Endothelial cell of umbilical vein (primary cell): ENCODE results near the gene AGRN.

ENCODE experiments used
- CTCF ChIP-seq, 2 donors: IDR thresholded peaks; 1 replicate in 1 of 2; 2 replicates in 1 of 2; pipeline ENCODE4 v1.5.1; 2011; ENCODE audit warnings: low read length in 2 of 2, mild to moderate bottlenecking in 2 of 2, moderate library complexity in 2 of 2, control low read depth in 1 of 2, inconsistent platforms in 1 of 2, low read depth in 1 of 2; ENCODE audit not compliant: insufficient read depth in 1 of 2; ENCODE audit errors: extremely low read depth in 1 of 2
- MAX ChIP-seq: IDR thresholded peaks from 2 replicates; pipeline ENCODE4 v1.6.1; 2011; ENCODE audit not compliant: insufficient read depth, insufficient read length
- POLR2AphosphoS5 ChIP-seq: IDR thresholded peaks from 2 replicates; pipeline ENCODE4 v1.6.1; 2012; ENCODE audit warnings: low read depth, mild to moderate bottlenecking, control low read depth, low read length, moderate library complexity; ENCODE audit not compliant: insufficient read depth

- TF ChIP-seq CTCF (IDR thresholded peaks at IDR 0.05; ENCODE audit: extremely low read depth in 1 of 2, insufficient read depth in 1 of 2, low read depth in 1 of 2, low read length in 2 of 2) (no peak), POLR2AphosphoS5 (no peak), MAX (no peak)
These were observed 30.7 kb downstream of the AGRN start for GRCh38 chr1:1050577-1051052.
